ENCODE data around the gene TMEM72.
A peak's percentile ranks its signal among the peaks of the same experiment; 100 is the strongest.

Gene TMEM72

DNA sequence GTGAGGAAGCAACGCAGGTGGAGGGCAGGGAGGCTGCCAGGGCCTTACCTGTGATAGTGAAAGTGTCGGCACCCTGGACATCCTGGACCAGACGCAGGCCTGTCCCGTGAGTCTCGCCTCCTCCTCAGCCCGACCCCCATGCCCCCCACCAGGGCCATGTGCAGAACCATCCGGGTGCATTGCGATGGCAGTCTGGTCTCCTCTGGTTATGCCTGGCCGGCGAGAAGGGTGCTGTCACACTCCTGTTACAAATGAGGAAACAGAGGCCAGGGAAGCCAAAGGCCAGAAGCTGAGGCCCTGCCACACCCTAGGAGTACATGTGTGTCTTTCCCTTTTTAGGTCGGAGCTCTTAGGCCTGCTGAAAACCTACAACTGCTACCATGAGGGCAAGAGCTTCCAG lies 60.3 kb downstream of the TMEM72 start:
- TF ChIP-seq, protein P1, sequence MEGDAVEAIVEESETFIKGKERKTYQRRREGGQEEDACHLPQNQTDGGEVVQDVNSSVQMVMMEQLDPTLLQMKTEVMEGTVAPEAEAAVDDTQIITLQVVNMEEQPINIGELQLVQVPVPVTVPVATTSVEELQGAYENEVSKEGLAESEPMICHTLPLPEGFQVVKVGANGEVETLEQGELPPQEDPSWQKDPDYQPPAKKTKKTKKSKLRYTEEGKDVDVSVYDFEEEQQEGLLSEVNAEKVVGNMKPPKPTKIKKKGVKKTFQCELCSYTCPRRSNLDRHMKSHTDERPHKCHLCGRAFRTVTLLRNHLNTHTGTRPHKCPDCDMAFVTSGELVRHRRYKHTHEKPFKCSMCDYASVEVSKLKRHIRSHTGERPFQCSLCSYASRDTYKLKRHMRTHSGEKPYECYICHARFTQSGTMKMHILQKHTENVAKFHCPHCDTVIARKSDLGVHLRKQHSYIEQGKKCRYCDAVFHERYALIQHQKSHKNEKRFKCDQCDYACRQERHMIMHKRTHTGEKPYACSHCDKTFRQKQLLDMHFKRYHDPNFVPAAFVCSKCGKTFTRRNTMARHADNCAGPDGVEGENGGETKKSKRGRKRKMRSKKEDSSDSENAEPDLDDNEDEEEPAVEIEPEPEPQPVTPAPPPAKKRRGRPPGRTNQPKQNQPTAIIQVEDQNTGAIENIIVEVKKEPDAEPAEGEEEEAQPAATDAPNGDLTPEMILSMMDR (IDR thresholded peaks at IDR 0.05): no peak
- DNase-seq: no peak

GRCh38 chr10:44971935-44972757 lies 61.0 kb downstream of the TMEM72 start:
- DNase-seq: no peak
- TF ChIP-seq, protein P1 (IDR thresholded peaks at IDR 0.05): no peak
- Histone ChIP-seq H3K9me3 (no peaks in the 10 kb centered on the region), H3K4me1 (peaks cover 0 to 61% (median 44%) of the 10 kb centered on the region in 4 donors), H3K36me3 (peaks cover 17 to 42% (median 39%) of the 10 kb centered on the region in 3 donors), H3K27ac (peak overlapping the region; percentile 90 to 96), H3K4me3 (no peak overlapping the region), H3K27me3 (no peaks in the 10 kb centered on the region)
- intact Hi-C loops (cut with DNase I; ENCODE audit: low total_unique reads): loop anchor here (10.0 kb wide), 1 partner anchor 97 kb away; no protein-coding TSS in a partner anchor

More for the DNA sequence above, 60.3 kb downstream of the TMEM72 start:
- intact Hi-C loops (cut with DNase I; ENCODE audit: low total_unique reads): loop anchor here (10.0 kb wide), 1 partner anchor 97 kb away; no protein-coding TSS in a partner anchor
- H3K36me3 ChIP-seq: peaks cover 16 to 35% (median 32%) of the 10 kb centered on the region in 3 donors
- no peak overlapping the region for H3K4me3 ChIP-seq
- no peak overlapping the region for H3K27ac ChIP-seq
- peaks cover 0 to 61% (median 46%) of the 10 kb centered on the region in 4 donors for H3K4me1 ChIP-seq
- no peaks in the 10 kb centered on the region for H3K9me3 ChIP-seq
- H3K27me3 ChIP-seq: no peaks in the 10 kb centered on the region

DNA sequence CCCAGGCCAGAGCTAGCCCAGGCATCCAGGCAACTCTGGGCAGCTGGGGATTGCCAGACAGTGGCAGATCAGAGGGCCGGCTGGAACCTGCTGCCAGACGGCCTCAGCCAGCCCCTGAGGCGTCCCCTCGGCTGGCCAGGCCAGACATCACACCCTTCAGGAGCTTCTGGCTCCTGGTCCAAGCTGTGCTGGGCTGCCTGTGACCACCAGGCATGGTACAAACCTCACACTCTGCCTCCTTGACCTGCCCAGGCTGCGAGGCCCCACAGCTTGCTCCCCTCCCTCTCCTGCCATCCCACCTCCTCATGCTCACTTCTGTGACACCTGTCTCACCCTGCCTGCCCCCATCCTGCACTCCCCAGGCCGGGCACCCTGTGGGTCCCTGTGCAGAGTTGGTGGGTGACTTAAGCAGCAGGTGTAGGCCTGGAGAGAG lies 61.8 kb downstream of the TMEM72 start:
- Histone ChIP-seq H3K27ac (peak overlapping the region; percentile 90 to 96), H3K36me3 (peaks cover 23 to 49% (median 46%) of the 10 kb centered on the region in 3 donors)
- intact Hi-C loops (cut with DNase I; ENCODE audit: low total_unique reads): loop anchor here (10.0 kb wide), 1 partner anchor 98 kb away; no protein-coding TSS in a partner anchor

DNA sequence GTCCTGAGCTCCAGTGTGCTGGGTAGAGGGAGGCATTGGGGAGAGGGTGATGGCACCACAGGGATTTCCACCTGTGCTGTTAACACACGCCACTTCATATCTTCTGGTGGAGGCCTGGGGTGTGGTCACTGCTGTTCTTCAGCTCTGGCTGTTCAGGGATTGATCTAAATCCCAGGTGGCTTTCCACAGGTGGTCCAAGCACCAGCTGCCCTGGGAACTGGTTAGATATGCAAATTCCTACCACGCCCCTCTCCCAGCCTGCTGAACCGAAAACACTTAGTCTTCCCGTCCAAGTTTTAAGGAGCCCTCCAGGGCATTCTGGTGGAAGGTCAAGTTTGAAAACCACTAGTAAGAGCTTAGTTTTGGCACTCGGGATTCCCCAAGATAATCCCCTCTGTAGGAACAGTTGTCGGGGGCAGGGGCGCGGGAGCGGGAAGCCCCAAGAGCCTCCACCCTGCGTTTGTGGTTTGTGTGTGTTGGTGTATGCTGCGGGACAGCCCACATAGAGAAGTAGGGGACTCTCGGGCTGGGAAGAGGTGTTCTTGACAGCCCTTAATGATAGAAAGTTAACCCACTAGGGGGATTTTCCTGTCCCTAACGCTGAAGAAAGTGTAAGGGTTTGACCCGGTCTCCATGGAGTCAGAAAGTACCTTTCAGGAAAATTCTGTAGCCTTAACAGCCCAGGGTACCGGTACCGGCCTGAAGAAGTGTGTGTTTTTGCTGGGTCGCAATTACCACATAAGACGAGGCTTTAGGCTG lies 62.4 kb downstream of the TMEM72 start:
- H3K4me1 ChIP-seq: peaks cover 0 to 50% (median 31%) of the 10 kb centered on the region in 4 donors
- DNase-seq: peak in 1 of 2 donors; percentile 71
- TF ChIP-seq, protein P1 (IDR thresholded peaks at IDR 0.05): no peak
- intact Hi-C loops (cut with DNase I; ENCODE audit: low total_unique reads): loop anchor here (2.0 to 10.0 kb wide), 2 partner anchors 15 to 99 kb away; partner anchors contain the start of gene RASSF4
- peak overlapping the region in 1 of 2 donors; percentile 72 for H3K4me3 ChIP-seq
- H3K27me3 ChIP-seq: no peaks in the 10 kb centered on the region
- peaks cover 23 to 55% (median 49%) of the 10 kb centered on the region in 3 donors for H3K36me3 ChIP-seq
- peak overlapping the region; percentile 90 to 96 for H3K27ac ChIP-seq
- H3K9me3 ChIP-seq: no peaks in the 10 kb centered on the region

More for the DNA sequence above, 61.8 kb downstream of the TMEM72 start:
- peaks cover 0 to 56% (median 37%) of the 10 kb centered on the region in 4 donors for H3K4me1 ChIP-seq
- no peaks in the 10 kb centered on the region for H3K9me3 ChIP-seq
- H3K27me3 ChIP-seq: no peaks in the 10 kb centered on the region
- TF ChIP-seq, protein P1 (IDR thresholded peaks at IDR 0.05): no peak
- DNase-seq: no peak
- H3K4me3 ChIP-seq: no peak overlapping the region

DNA sequence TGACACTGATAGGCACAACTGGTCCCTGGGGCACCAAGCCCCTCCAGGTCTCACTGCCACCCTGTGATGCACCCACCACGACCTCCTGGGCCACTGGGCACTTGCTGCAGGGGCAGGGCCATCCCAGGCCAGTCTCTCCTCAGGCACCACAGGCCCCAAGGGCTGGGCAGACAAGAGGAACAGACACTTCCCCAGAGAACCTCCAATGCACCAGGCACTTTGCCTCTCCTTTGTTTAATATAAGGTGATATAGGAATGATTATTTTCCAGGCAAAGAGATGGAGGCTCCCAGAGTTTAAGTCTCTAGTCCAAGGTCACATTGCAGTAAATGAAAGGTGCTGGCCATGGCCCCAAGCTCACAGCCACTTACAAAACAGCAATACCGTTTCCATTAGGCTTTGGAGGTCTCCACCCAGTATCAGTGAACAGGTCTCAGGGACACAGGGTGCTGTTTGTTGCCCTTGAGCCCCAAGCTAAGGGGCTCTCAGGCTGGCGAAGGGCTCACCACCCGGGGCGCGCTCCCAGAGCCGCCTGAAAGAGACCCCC lies 63.0 kb downstream of the TMEM72 start:
- peak overlapping the region; percentile 90 to 96 for H3K27ac ChIP-seq
- DNase-seq: peak in 1 of 2 donors; percentile 72
- peaks cover 0 to 48% (median 31%) of the 10 kb centered on the region in 4 donors for H3K4me1 ChIP-seq
- intact Hi-C loops (cut with DNase I; ENCODE audit: low total_unique reads): loop anchor here (2.0 to 10.0 kb wide), 2 partner anchors 15 to 99 kb away; partner anchors contain the start of gene RASSF4
- H3K9me3 ChIP-seq: no peaks in the 10 kb centered on the region
- H3K36me3 ChIP-seq: peaks cover 23 to 53% (median 49%) of the 10 kb centered on the region in 3 donors
- TF ChIP-seq, protein P1 (IDR thresholded peaks at IDR 0.05): no peak
- H3K4me3 ChIP-seq: peak overlapping the region; percentile 72 to 85
- no peaks in the 10 kb centered on the region for H3K27me3 ChIP-seq

Data from tibial artery (tissue), 4 donors.